SK-N-SH (cell line): Measurements from ENCODE around the gene MTHFD1L. TPM values are rescaled to one million over a fixed set of nuclear protein-coding genes. Genes with fewer than 3 reads are reported as not detected.

Experiments used
- CTCF ChIA-PET: fragments of 300-600, 350-600 bp; formaldehyde crosslinking; extraction: SDS; loops from one replicate; lab custom pipeline; 2021; lab: Yijun Ruan, JAX
- POLR2A ChIA-PET: fragments of 350-600 bp; sonication (Branson Sonifier 250); formaldehyde crosslinking; extraction: SDS; loops from one replicate; lab custom pipeline; 2020; ENCODE audit warnings: antibody characterized with exemption, inconsistent platforms; lab: Yijun Ruan, JAX
- DNase-seq: peaks from one replicate; pipeline ENCODE4 v3.0.0; 2012
- H2AFZ ChIP-seq: fragments of 200-600 bp; sonication (generic); 2 replicates; pipeline ENCODE4 v1.8.1; 2016; ENCODE audit warnings: antibody characterized with exemption, mild to moderate bottlenecking, low read depth
- H3F3A ChIP-seq: fragments of 200-600 bp; sonication (generic); replicated peaks from 2 replicates; pipeline ENCODE3; 2016; ENCODE audit warnings: antibody characterized with exemption, mild to moderate bottlenecking; ENCODE audit not compliant: insufficient read depth
- H3K27ac ChIP-seq, 2 experiments: fragments of 200-500 bp in 1 of 2; fragments of 200-600 bp in 1 of 2; sonication (Bioruptor generic) in 1 of 2; sonication (generic), shearing (Covaris generic) in 1 of 2; 2 replicates each; pipeline versions ENCODE4 v1.5.1 to v1.6.1; 2014 to 2016; ENCODE audit warnings: low read depth in 2 of 2, inconsistent platforms in 1 of 2, low read length in 1 of 2, mild to moderate bottlenecking in 1 of 2, mixed read lengths in 1 of 2
- H3K27me3 ChIP-seq: fragments of 200-600 bp; sonication (generic), shearing (Covaris generic); 2 replicates; pipeline ENCODE4 v1.6.1; 2016; ENCODE audit warnings: mixed run types; ENCODE audit not compliant: insufficient read depth
- H3K36me3 ChIP-seq, 2 experiments: fragments of 200-500 bp in 1 of 2; fragments of 200-600 bp in 1 of 2; sonication (Bioruptor generic) in 1 of 2; sonication (generic) in 1 of 2; replicated peaks in 1 of 2; 2 replicates each; pipeline versions ENCODE3 to v1.5.1; 2014 to 2016; ENCODE audit warnings: low read length in 1 of 2, mild to moderate bottlenecking in 1 of 2; ENCODE audit not compliant: insufficient read depth in 2 of 2, control insufficient read depth in 1 of 2
- H3K4me1 ChIP-seq, 2 experiments: fragments of 200-500 bp in 1 of 2; fragments of 200-600 bp in 1 of 2; sonication (Bioruptor generic) in 1 of 2; sonication (generic), shearing (Covaris generic) in 1 of 2; 2 replicates each; pipeline versions ENCODE4 v1.5.1 to v1.6.1; 2014 to 2016; ENCODE audit warnings: low read depth in 1 of 2, low read length in 1 of 2, mixed run types in 1 of 2; ENCODE audit not compliant: insufficient read depth in 2 of 2, control insufficient read depth in 1 of 2
- H3K4me2 ChIP-seq: fragments of 200-600 bp; sonication (generic), shearing (Covaris generic); 2 replicates; pipeline ENCODE4 v1.6.1; 2017; ENCODE audit warnings: mixed run types
- H3K4me3 ChIP-seq, 2 experiments: fragments of 200-500 bp in 1 of 2; fragments of 200-600 bp in 1 of 2; sonication (Bioruptor generic) in 1 of 2; sonication (generic), shearing (Covaris generic) in 1 of 2; 2 replicates each; pipeline versions ENCODE4 v1.5.1 to v1.8.1; 2014 to 2016; ENCODE audit warnings: low read depth in 2 of 2, inconsistent platforms in 1 of 2, low read length in 1 of 2, mild to moderate bottlenecking in 1 of 2, mixed read lengths in 1 of 2, moderate library complexity in 1 of 2
- H3K79me2 ChIP-seq: fragments of 200-600 bp; sonication (generic); 2 replicates; pipeline ENCODE4 v1.8.1; 2017; ENCODE audit warnings: mild to moderate bottlenecking; ENCODE audit not compliant: insufficient read depth
- H3K9ac ChIP-seq: fragments of 200-600 bp; sonication (generic); 2 replicates; pipeline ENCODE4 v1.6.1; 2017; ENCODE audit warnings: mixed run types
- H3K9me2 ChIP-seq: fragments of 200-600 bp; sonication (generic); 2 replicates; pipeline ENCODE4 v1.6.1; 2017; ENCODE audit warnings: mixed run types
- H3K9me3 ChIP-seq: fragments of 200-600 bp; sonication (generic); 2 replicates; pipeline ENCODE4 v1.6.1; 2017; ENCODE audit warnings: mixed run types, mild to moderate bottlenecking, moderate library complexity
- H4K20me1 ChIP-seq: fragments of 200-600 bp; sonication (generic); 2 replicates; pipeline ENCODE4 v1.6.1; 2017; ENCODE audit warnings: mild to moderate bottlenecking, mixed run types; ENCODE audit not compliant: insufficient read depth
- FOSL2 ChIP-seq: IDR thresholded peaks from 2 replicates; pipeline ENCODE4 v1.4.0; 2012; ENCODE audit warnings: low read depth, mild to moderate bottlenecking, moderate library complexity, borderline replicate concordance
- FOXJ3 ChIP-seq: sonication (generic); formaldehyde crosslinking; IDR thresholded peaks from 2 replicates; pipeline ENCODE4 v1.5.1; 2020; ENCODE audit warnings: mild to moderate bottlenecking, missing genetic modification reagents
- FOXM1 ChIP-seq: IDR thresholded peaks from 2 replicates; pipeline ENCODE4 v1.4.0; 2012; ENCODE audit warnings: low read depth, mild to moderate bottlenecking
- GATA2 ChIP-seq: sonication (generic); formaldehyde crosslinking; IDR thresholded peaks from 2 replicates; pipeline ENCODE4 v1.5.0; 2020; ENCODE audit warnings: mild to moderate bottlenecking, missing genetic modification reagents
- IRF3 ChIP-seq: fragments of 150-350 bp; IDR thresholded peaks from 2 replicates; pipeline ENCODE4 v1.6.1; 2016; ENCODE audit warnings: mild to moderate bottlenecking, low read depth, low read length
- MAX ChIP-seq: IDR thresholded peaks from 2 replicates; pipeline ENCODE4 v1.4.0; 2012; ENCODE audit warnings: low read depth
- MXI1 ChIP-seq: IDR thresholded peaks from 2 replicates; pipeline ENCODE4 v1.6.1; 2012; ENCODE audit warnings: mild to moderate bottlenecking, low read depth, low read length, improper control_type of control experiment
- NFIC ChIP-seq: IDR thresholded peaks from 2 replicates; pipeline ENCODE4 v1.4.0; 2012; ENCODE audit warnings: borderline replicate concordance
- RAD21 ChIP-seq: IDR thresholded peaks from 2 replicates; pipeline ENCODE4 v1.6.1; 2012; ENCODE audit warnings: mild to moderate bottlenecking, low read length
- RCOR1 ChIP-seq: fragments of 150-350 bp; IDR thresholded peaks from 2 replicates; pipeline ENCODE4 v1.6.1; 2017; ENCODE audit warnings: antibody characterized with exemption, low read length
- RXRA ChIP-seq: IDR thresholded peaks from 2 replicates; pipeline ENCODE4 v1.4.0; 2012; ENCODE audit warnings: low read depth, mild to moderate bottlenecking, borderline replicate concordance
- SIN3A ChIP-seq: IDR thresholded peaks from 2 replicates; pipeline ENCODE4 v1.6.1; 2012; ENCODE audit warnings: low read depth, mild to moderate bottlenecking, low read length, moderate library complexity, borderline replicate concordance
- TAF1 ChIP-seq: IDR thresholded peaks from 2 replicates; pipeline ENCODE4 v1.6.1; 2012; ENCODE audit warnings: low read depth, mild to moderate bottlenecking, low read length, moderate library complexity, borderline replicate concordance
- TCF12 ChIP-seq: IDR thresholded peaks from 2 replicates; pipeline ENCODE4 v1.4.0; 2012
- TEAD4 ChIP-seq: IDR thresholded peaks from 2 replicates; pipeline ENCODE4 v1.4.0; 2012; ENCODE audit warnings: mild to moderate bottlenecking, borderline replicate concordance; ENCODE audit not compliant: insufficient read depth
- ZBTB33 ChIP-seq: IDR thresholded peaks from 2 replicates; pipeline ENCODE4 v1.4.0; 2012; ENCODE audit warnings: low read depth, borderline replicate concordance
- WGBS: methylation state at CpG from one replicate; pipeline ENCODE4 v1.1.6; 2017; ENCODE audit warnings: low lambda C conversion rate; 5-methylcytosine and 5-hydroxymethylcytosine counted together
- polyA plus RNA-seq, 3 experiments: library from polyadenylated mRNA; depleted of rRNA; stranded (reverse); fragments of >200 nt; gene quantifications; 2 replicates each; pipeline ENCODE4 v1.2.3, GENCODE V29; 2012
- TF ChIP-seq, protein P1 (sequence below): IDR thresholded peaks from 2 replicates; pipeline ENCODE4; 2012

MTHFD1L gene
- polyA plus RNA-seq, 1 of the 3 experiments (the other 2 are of a cell fraction): 37.0 TPM

GRCh38 chr6:151128763-151129370, 263.4 kb downstream of the MTHFD1L start:
- CTCF ChIA-PET: no interaction called here
- Histone ChIP-seq H3K9ac (no peak overlapping the region), H3K79me2 (no peaks in the 10 kb centered on the region), H3K9me2 (no peaks in the 10 kb centered on the region), H3F3A (no peaks in the 10 kb centered on the region), H3K4me2 (no peak overlapping the region), H3K4me3 (no peak overlapping the region), H3K27me3 (no peaks in the 10 kb centered on the region), H3K27ac (no peak overlapping the region), H3K36me3 (no peaks in the 10 kb centered on the region), H4K20me1 (no peaks in the 10 kb centered on the region), H3K9me3 (no peaks in the 10 kb centered on the region), H2AFZ (no peak overlapping the region), H3K4me1 (no peaks in the 10 kb centered on the region)
- no peak for DNase-seq
- POLR2A ChIA-PET: no interaction called here
- WGBS: 84% methylated on average over 5 of the region's 5 CpGs
- TF ChIP-seq FOXM1 (no peak), FOSL2 (no peak), GATA2 (CRISPR knock-in tag) (no peak), MXI1 (no peak), SIN3A (no peak), NFIC (no peak), FOXJ3 (no peak), TEAD4 (no peak), ZBTB33 (no peak), RXRA (no peak), MAX (no peak)
- TF ChIP-seq, protein P1, sequence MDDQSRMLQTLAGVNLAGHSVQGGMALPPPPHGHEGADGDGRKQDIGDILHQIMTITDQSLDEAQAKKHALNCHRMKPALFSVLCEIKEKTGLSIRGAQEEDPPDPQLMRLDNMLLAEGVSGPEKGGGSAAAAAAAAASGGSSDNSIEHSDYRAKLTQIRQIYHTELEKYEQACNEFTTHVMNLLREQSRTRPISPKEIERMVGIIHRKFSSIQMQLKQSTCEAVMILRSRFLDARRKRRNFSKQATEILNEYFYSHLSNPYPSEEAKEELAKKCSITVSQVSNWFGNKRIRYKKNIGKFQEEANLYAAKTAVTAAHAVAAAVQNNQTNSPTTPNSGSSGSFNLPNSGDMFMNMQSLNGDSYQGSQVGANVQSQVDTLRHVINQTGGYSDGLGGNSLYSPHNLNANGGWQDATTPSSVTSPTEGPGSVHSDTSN: no peak

- Histone ChIP-seq H3K4me3 (no peak overlapping the region), H3K79me2 (no peaks in the 10 kb centered on the region), H4K20me1 (no peaks in the 10 kb centered on the region), H3K4me2 (no peak overlapping the region), H3K9me2 (no peaks in the 10 kb centered on the region), H3K36me3 (no peaks in the 10 kb centered on the region), H3K9me3 (no peaks in the 10 kb centered on the region), H3K9ac (no peak overlapping the region), H3K27me3 (no peaks in the 10 kb centered on the region), H3K4me1 (no peaks in the 10 kb centered on the region), H3F3A (no peaks in the 10 kb centered on the region), H3K27ac (no peak overlapping the region), H2AFZ (no peak overlapping the region)
- 91% methylated on average over 6 of the region's 6 CpGs for WGBS
- ChIA-PET CTCF (no interaction called here), POLR2A (interaction anchor here (0.7 kb wide), 1 partner anchor 80 kb away, joined by 7 read pairs; no protein-coding TSS in a partner anchor)
- TF ChIP-seq IRF3 (no peak), TAF1 (no peak), RAD21 (no peak), RCOR1 (no peak), ZBTB33 (no peak), TCF12 (no peak)
- DNase-seq: no peak
These were observed 264.8 kb downstream of the MTHFD1L start for GRCh38 chr6:151130329-151130728.
